ENCODE results near the gene MAP4K4.

The MAP4K4 gene

GRCh38 chr2:101818531-101819451, 121.3 kb downstream of the MAP4K4 start:
- no peak for DNase-seq

GRCh38 chr2:101820519-101820918, 123.0 kb downstream of the MAP4K4 start:
- no peak for DNase-seq

- no peak for DNase-seq
Observed at GRCh38 chr2:101821059-101821805, 123.7 kb downstream of the MAP4K4 start.

- DNase-seq = no peak
Observed at GRCh38 chr2:101821828-101822458, 124.4 kb downstream of the MAP4K4 start.

GRCh38 chr2:101823347-101823791, 125.9 kb downstream of the MAP4K4 start:
- DNase-seq = no peak

GRCh38 chr2:101823859-101824258, 126.4 kb downstream of the MAP4K4 start:
- DNase-seq = no peak

- no peak for DNase-seq
Observed at GRCh38 chr2:101826716-101827115, 129.2 kb downstream of the MAP4K4 start.

- DNase-seq = no peak
Observed at GRCh38 chr2:101827246-101827645, 129.7 kb downstream of the MAP4K4 start.

GRCh38 chr2:101828257-101828656, 130.8 kb downstream of the MAP4K4 start:
- no peak for DNase-seq

GRCh38 chr2:101828673-101829334, 131.3 kb downstream of the MAP4K4 start:
- DNase-seq = no peak

GRCh38 chr2:101829429-101829828, 131.9 kb downstream of the MAP4K4 start:
- no peak for DNase-seq

GRCh38 chr2:101830146-101830545, 132.6 kb downstream of the MAP4K4 start:
- DNase-seq = no peak

GRCh38 chr2:101830555-101830954, 133.0 kb downstream of the MAP4K4 start:
- DNase-seq = no peak

GRCh38 chr2:101831351-101831865, 133.9 kb downstream of the MAP4K4 start:
- DNase-seq = peak; percentile 13

GRCh38 chr2:101832114-101832513, 134.6 kb downstream of the MAP4K4 start:
- DNase-seq = no peak

- DNase-seq = no peak
Observed at GRCh38 chr2:101833890-101834523, 136.5 kb downstream of the MAP4K4 start.

GRCh38 chr2:101837354-101837753, 139.8 kb downstream of the MAP4K4 start:
- DNase-seq = no peak

GRCh38 chr2:101841679-101842327, 144.3 kb downstream of the MAP4K4 start:
- DNase-seq = no peak

GRCh38 chr2:101842471-101842870, 145.0 kb downstream of the MAP4K4 start:
- no peak for DNase-seq

GRCh38 chr2:101843048-101843447, 145.5 kb downstream of the MAP4K4 start:
- DNase-seq = no peak

- DNase-seq = no peak
Observed at GRCh38 chr2:101843471-101843870, 146.0 kb downstream of the MAP4K4 start.
